B cell (primary cell): ENCODE data around the gene TF. TPM values are rescaled to one million over a fixed set of nuclear protein-coding genes. Genes with fewer than 3 reads are reported as not detected.

Source experiments
- ATAC-seq: fragments of 200-7000 bp; cut with Tn5 transposase; one replicate; pipeline ENCODE4 v1.10.0; 2021; ENCODE audit warnings: low read depth, mild to moderate bottlenecking, moderate number of reproducible peaks, moderate library complexity
- CTCF ChIA-PET: fragments of 350-600 bp; sonication (Branson Sonifier 250); formaldehyde crosslinking; loops from one replicate; lab custom pipeline; 2021; ENCODE audit warnings: antibody characterized with exemption, inconsistent platforms; lab: Charles Lee
- POLR2A ChIA-PET: fragments of 350-600 bp; sonication (Branson Sonifier 250); formaldehyde crosslinking; loops from one replicate; lab custom pipeline; 2021; ENCODE audit warnings: antibody characterized with exemption; lab: Charles Lee
- DNase-seq: peaks from one replicate; pipeline ENCODE4 v3.0.0; 2013
- H2AFZ ChIP-seq: 2 replicates; pipeline ENCODE4 v1.6.1; 2012; ENCODE audit warnings: mild to moderate bottlenecking, low read depth, low read length; ENCODE audit not compliant: insufficient read depth, poor library complexity, severe bottlenecking
- H3K27ac ChIP-seq, 2 donors: 1 replicate in 1 of 2; 2 replicates in 1 of 2; pipeline ENCODE4 v1.5.1; 2012 to 2013; ENCODE audit warnings: low read length in 2 of 2, mild to moderate bottlenecking in 2 of 2, moderate library complexity in 1 of 2
- H3K27me3 ChIP-seq, 4 experiments: fragments of 200-600 bp in 1 of 4; sonication (generic) in 1 of 4; replicated peaks in 1 of 4; 1 replicate in 2 of 4; 2 replicates in 2 of 4; pipeline versions ENCODE4 v1.6.1 to v1.7.0; 2013 to 2016; ENCODE audit warnings: low read length in 3 of 4, mild to moderate bottlenecking in 2 of 4, mixed read lengths in 1 of 4, moderate library complexity in 1 of 4; ENCODE audit not compliant: insufficient read depth in 4 of 4, control insufficient read depth in 3 of 4; ENCODE audit errors: control extremely low read depth in 1 of 4
- H3K36me3 ChIP-seq, 2 experiments: replicated peaks in 1 of 2; 1 replicate in 1 of 2; 2 replicates in 1 of 2; pipeline versions ENCODE4 v1.6.1 to v1.7.1; 2013; ENCODE audit warnings: low read length in 1 of 2; ENCODE audit not compliant: insufficient read depth in 2 of 2, control insufficient read depth in 1 of 2; ENCODE audit errors: control extremely low read depth in 1 of 2, extremely low read depth in 1 of 2
- H3K4me1 ChIP-seq, 2 donors: fragments of 200-600 bp in 1 of 2; sonication (generic) in 1 of 2; 1 replicate in 1 of 2; 2 replicates in 1 of 2; pipeline versions ENCODE4 v1.5.1 to v1.6.1; 2013 to 2017; ENCODE audit warnings: low read length in 2 of 2; ENCODE audit not compliant: control insufficient read depth in 2 of 2, insufficient read depth in 2 of 2
- H3K4me2 ChIP-seq: replicated peaks from 2 replicates; pipeline ENCODE3; 2012; ENCODE audit warnings: mild to moderate bottlenecking, low read depth, low read length; ENCODE audit not compliant: poor library complexity, severe bottlenecking
- H3K4me3 ChIP-seq, 5 experiments: fragments of 200-600 bp in 1 of 5; sonication (generic) in 1 of 5; 1 replicate in 3 of 5; 2 replicates in 2 of 5; pipeline versions ENCODE4 v1.5.1 to v1.7.0; 2011 to 2016; ENCODE audit warnings: low read length in 4 of 5, mild to moderate bottlenecking in 4 of 5, low read depth in 2 of 5, control low read depth in 1 of 5, moderate library complexity in 1 of 5; ENCODE audit not compliant: insufficient read depth in 1 of 5; ENCODE audit errors: control extremely low read depth in 1 of 5, extremely low read depth in 1 of 5
- H3K79me2 ChIP-seq: fragments of 200-600 bp; sonication (generic); one replicate; pipeline ENCODE4 v1.6.0; 2016; ENCODE audit warnings: low read length; ENCODE audit not compliant: control insufficient read depth, insufficient read depth
- H3K9ac ChIP-seq: fragments of 200-600 bp; sonication (generic); 2 replicates; pipeline ENCODE4 v1.6.1; 2017; ENCODE audit warnings: mild to moderate bottlenecking, low read length, moderate library complexity
- H3K9me3 ChIP-seq, 3 donors: one replicate each; pipeline versions ENCODE4 v1.6.1 to v1.7.1; 2013; ENCODE audit warnings: low read length in 2 of 3; ENCODE audit not compliant: control insufficient read depth in 2 of 3, insufficient read depth in 1 of 3; ENCODE audit errors: control extremely low read depth in 1 of 3
- H4K20me1 ChIP-seq: 2 replicates; pipeline ENCODE4 v1.6.0; 2012; ENCODE audit warnings: mild to moderate bottlenecking, low read length; ENCODE audit not compliant: insufficient read depth, control insufficient read depth, poor library complexity, severe bottlenecking
- H3K27ac Mint-ChIP-seq: one replicate; pipeline ENCODE4 v1.8.0; 2021; ENCODE audit warnings: mixed read lengths
- H3K27me3 Mint-ChIP-seq: one replicate; pipeline ENCODE4 v1.8.0; 2021; ENCODE audit warnings: mixed read lengths
- H3K4me1 Mint-ChIP-seq: one replicate; pipeline ENCODE4 v1.8.0; 2021; ENCODE audit warnings: mixed read lengths
- H3K4me3 Mint-ChIP-seq: one replicate; pipeline ENCODE4 v1.8.0; 2021; ENCODE audit warnings: mixed read lengths
- H3K9me3 Mint-ChIP-seq: one replicate; pipeline ENCODE4 v1.8.0; 2022; ENCODE audit warnings: mixed read lengths; ENCODE audit not compliant: insufficient read depth
- CTCF ChIP-seq: fragments of 200-600 bp; IDR thresholded peaks from one replicate; pipeline ENCODE4 v1.8.0; 2022; ENCODE audit warnings: antibody characterized with exemption, mild to moderate bottlenecking
- EZH2 ChIP-seq: IDR thresholded peaks from 2 replicates; pipeline ENCODE4 v1.6.1; 2012; ENCODE audit warnings: borderline replicate concordance, low read depth, mild to moderate bottlenecking, moderate library complexity, low read length; ENCODE audit not compliant: insufficient read depth, poor library complexity, severe bottlenecking
- WGBS: methylation state at CpG from one replicate; pipeline ENCODE4 v1.1.5; 2013; ENCODE audit warnings: missing lambda C conversion rate; ENCODE audit not compliant: insufficient coverage; 5-methylcytosine and 5-hydroxymethylcytosine counted together
- intact Hi-C: fragments of 100-400 bp; cut with micrococcal nuclease; formaldehyde crosslinking; loops from one replicate; pipeline ENCODE4 v1.10.0; 2022
- polyA plus RNA-seq: library from polyadenylated mRNA; depleted of rRNA; stranded (reverse); fragments of >200 nt; gene quantifications from 2 replicates; pipeline ENCODE4 v1.2.3, GENCODE V29; 2012
- total RNA-seq, 2 donors: library from RNA; stranded (reverse); fragments of 120-200 nt in 1 of 2; gene quantifications; 1 replicate in 1 of 2; 2 replicates in 1 of 2; pipeline versions ENCODE4 v1.2.3 to v1.2.4, GENCODE V29; 2013 to 2022

TF gene
- total and polyA plus RNA-seq, 2 donors (not counting 1 experiment from before 2014, with no cell fraction given): 0.27 to 0.37 TPM

DNA sequence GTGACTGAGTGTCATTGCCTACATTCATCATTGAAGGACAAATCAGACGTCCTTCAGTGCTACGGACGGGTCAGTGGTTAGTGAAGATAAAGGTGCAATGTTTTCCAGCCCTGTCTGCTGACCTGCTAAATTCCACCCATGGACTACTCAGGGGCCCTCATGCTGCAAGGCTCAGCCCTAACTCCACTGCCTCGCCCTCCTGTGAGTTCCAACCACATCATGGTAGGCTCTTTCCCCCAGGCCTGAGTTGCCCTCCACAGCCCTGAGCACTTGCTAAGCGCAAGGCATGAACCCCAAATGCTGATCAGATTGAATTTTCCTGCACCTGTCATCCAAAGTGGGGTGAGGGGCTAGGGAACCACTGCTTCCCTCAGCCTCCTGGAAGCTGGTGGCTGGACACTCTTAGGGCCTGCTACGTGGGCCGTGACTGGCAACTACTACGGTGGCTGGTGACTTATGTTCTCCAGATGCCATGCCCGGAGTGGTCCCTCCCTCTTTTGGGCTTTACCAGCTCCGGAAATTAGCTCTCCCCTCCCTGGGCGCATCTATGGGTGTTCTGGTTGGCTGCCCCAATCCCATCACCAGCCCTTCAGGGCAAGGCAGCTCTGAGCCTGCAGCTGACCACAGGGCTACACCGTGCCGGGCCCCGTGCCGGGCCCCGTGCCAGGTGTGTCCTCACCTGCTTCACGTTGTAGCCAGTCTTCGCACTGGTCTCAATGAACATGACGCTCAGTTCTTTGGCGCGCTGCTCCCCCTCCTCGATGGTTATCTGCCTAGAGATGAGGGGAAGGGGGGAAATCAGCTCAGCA, 91.5 kb downstream of the TF start:
- no peaks in the 10 kb centered on the region for H3K36me3 ChIP-seq
- H3K27ac Mint-ChIP-seq: no peak overlapping the region
- CTCF ChIA-PET: no interaction called here
- no peak overlapping the region for H2AFZ ChIP-seq
- no peak overlapping the region for H3K4me2 ChIP-seq
- no peaks in the 10 kb centered on the region for H3K79me2 ChIP-seq
- no peaks in the 10 kb centered on the region for H3K9me3 Mint-ChIP-seq
- no peaks in the 10 kb centered on the region for H3K9me3 ChIP-seq
- H3K4me1 ChIP-seq: no peaks in the 10 kb centered on the region
- no peak for ATAC-seq
- DNase-seq: no peak
- no peak overlapping the region for H3K27ac ChIP-seq
- POLR2A ChIA-PET: no interaction called here
- peaks cover 3% of the 10 kb centered on the region for H3K27me3 Mint-ChIP-seq
- H3K9ac ChIP-seq: no peak overlapping the region
- no peak overlapping the region for H3K4me3 Mint-ChIP-seq
- 92% methylated on average over 19 of the region's 22 CpGs for WGBS
- H3K4me1 Mint-ChIP-seq: no peaks in the 10 kb centered on the region
- no peaks in the 10 kb centered on the region for H3K27me3 ChIP-seq
- intact Hi-C loops: no loop called here
- H4K20me1 ChIP-seq: no peaks in the 10 kb centered on the region
- H3K4me3 ChIP-seq: no peak overlapping the region
- TF ChIP-seq EZH2 (no peak), CTCF (no peak)

DNA sequence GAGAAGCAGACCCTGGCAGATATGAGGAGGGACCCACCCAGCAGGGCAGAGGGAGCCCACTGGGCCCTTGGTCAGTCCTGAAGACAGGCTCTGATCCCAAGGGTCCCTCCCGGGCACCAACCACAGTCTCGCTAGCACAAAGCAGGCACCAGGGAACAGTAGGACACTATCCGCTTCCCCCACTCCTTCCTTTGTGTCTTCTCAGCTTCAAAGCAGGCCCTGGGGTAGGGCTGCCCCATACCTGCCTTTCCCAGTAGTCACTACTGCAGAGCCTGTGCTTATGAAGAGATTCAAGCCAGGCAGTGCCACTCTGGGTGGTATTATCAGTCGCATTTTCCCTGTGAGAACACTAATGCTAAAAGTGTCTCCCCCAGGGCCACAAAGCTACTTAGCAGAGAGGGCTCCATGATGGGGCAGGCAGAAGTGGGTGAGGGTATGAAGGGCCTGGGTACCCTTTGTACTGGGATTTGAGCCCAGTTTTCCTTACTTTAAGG, 92.2 kb downstream of the TF start:
- H3K4me3 Mint-ChIP-seq: no peak overlapping the region
- Histone ChIP-seq H4K20me1 (no peaks in the 10 kb centered on the region), H3K4me2 (no peak overlapping the region), H2AFZ (no peak overlapping the region), H3K9ac (no peak overlapping the region), H3K36me3 (no peaks in the 10 kb centered on the region), H3K79me2 (no peaks in the 10 kb centered on the region), H3K4me3 (no peak overlapping the region), H3K4me1 (no peaks in the 10 kb centered on the region), H3K27ac (no peak overlapping the region), H3K27me3 (no peaks in the 10 kb centered on the region), H3K9me3 (no peaks in the 10 kb centered on the region)
- ChIA-PET CTCF (no interaction called here), POLR2A (no interaction called here)
- DNase-seq: no peak
- TF ChIP-seq CTCF (no peak), EZH2 (no peak)
- peaks cover 3% of the 10 kb centered on the region for H3K27me3 Mint-ChIP-seq
- 98% methylated on average over 4 of the region's 4 CpGs for WGBS
- H3K27ac Mint-ChIP-seq: no peak overlapping the region
- intact Hi-C loops: no loop called here
- H3K4me1 Mint-ChIP-seq: no peaks in the 10 kb centered on the region
- H3K9me3 Mint-ChIP-seq: no peaks in the 10 kb centered on the region
- no peak for ATAC-seq
